Fibroblast of pulmonary artery (primary cell): ENCODE data around the gene TDRD10.

Experiments used
- DNase-seq: peaks from one replicate; pipeline ENCODE4 v3.0.0-alpha.2; 2010; ENCODE audit warnings: low read depth
- H3K4me3 ChIP-seq: replicated peaks from 2 replicates; pipeline ENCODE4 v1.5.1; 2011; ENCODE audit warnings: low read depth, mild to moderate bottlenecking, control low read depth, low read length, moderate library complexity
- CTCF ChIP-seq: IDR thresholded peaks from 2 replicates; pipeline ENCODE4 v1.5.1; 2011; ENCODE audit warnings: mild to moderate bottlenecking, control low read depth, low read length, inconsistent platforms; ENCODE audit errors: missing control alignments

The TDRD10 gene

GRCh38 chr1:154496383-154496782, 5.6 kb upstream of the TDRD10 start:
- TF ChIP-seq CTCF: no peak
- H3K4me3 ChIP-seq: no peak overlapping the region
- DNase-seq: no peak

- peak; percentile 25 for DNase-seq
- TF ChIP-seq CTCF: no peak
Measured at GRCh38 chr1:154497026-154497806, 4.8 kb upstream of the TDRD10 start.

GRCh38 chr1:154499446-154499845, 2.6 kb upstream of the TDRD10 start:
- DNase-seq: no peak
- no peak for TF ChIP-seq CTCF
- no peak overlapping the region for H3K4me3 ChIP-seq

More at GRCh38 chr1:154497026-154497806, 4.8 kb upstream of the TDRD10 start:
- no peak overlapping the region for H3K4me3 ChIP-seq

DNA sequence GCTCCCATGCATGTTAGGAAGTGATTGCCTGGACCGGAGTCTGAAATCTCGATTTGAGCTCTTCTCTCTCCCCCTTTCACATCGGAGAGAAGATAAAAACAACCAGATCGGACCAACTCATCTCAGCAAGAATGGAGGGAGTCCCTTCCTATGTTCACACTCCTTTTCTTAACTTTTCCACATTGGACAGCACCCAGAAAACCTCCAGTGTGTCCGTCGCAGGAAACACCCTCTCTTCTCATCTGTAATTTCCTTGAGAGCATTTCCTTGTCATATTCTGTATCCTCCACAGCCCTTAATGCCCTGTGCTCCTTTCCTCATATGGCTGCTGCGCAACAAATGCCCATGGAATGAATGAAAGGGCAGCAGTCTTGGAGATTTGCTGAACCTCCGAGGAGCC, 1.5 kb upstream of the TDRD10 start:
- no peak for DNase-seq
- no peak for TF ChIP-seq CTCF
- H3K4me3 ChIP-seq: no peak overlapping the region

DNA sequence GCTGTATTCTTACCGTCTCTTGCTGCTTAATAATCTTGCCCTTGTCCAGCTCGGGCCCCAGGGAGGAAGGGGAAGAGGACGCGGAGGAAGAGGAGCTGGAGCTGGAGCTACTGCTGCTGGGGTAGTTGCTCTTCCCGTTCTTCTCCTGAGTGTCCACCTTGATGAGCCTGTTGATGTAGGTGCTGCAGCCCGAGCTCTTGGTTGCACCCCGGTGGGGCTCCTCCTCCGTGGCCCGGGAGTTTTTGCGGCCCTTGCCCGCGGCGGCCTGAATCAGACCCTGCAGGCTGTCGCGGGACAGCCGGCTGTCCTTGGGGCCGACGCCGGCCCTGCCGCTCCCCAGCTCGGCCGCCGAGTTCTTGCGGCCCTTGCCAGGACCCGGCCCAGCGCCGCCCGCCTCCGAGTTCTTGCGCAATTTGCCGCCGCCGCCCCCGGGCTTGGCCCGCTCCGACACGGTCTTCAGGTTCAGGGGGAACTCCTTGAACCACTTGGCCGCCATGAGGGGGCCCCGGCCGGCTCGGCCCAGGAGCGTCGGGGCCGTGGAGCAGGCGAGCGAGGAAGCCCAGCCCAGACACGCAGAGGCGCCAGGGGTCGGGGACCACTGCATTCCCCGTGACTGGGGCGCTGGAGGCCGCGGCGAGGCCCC, 475 bp upstream of the TDRD10 start:
- peak overlapping the region; percentile 39 for H3K4me3 ChIP-seq
- no peak for TF ChIP-seq CTCF
- DNase-seq: peak; percentile 22

- no peak for DNase-seq
- H3K4me3 ChIP-seq: no peak overlapping the region
- TF ChIP-seq CTCF: no peak
Measured at GRCh38 chr1:154502744-154503115, 711 bp downstream of the TDRD10 start.
